Stimulated activated CD4-positive, alpha-beta T cell treated with anti-CD3 and anti-CD28 coated beads, Interleukin-1b, Interleukin-23, amount 100 ng/mL, for 4 hours (primary cell): ENCODE results near the gene MRPL49.

Experiments
- DNase-seq, 2 donors: peaks; one replicate each; pipeline ENCODE4 v3.0.0-alpha.2; 2020; ENCODE audit warnings: low read depth in 2 of 2

Gene MRPL49

DNA sequence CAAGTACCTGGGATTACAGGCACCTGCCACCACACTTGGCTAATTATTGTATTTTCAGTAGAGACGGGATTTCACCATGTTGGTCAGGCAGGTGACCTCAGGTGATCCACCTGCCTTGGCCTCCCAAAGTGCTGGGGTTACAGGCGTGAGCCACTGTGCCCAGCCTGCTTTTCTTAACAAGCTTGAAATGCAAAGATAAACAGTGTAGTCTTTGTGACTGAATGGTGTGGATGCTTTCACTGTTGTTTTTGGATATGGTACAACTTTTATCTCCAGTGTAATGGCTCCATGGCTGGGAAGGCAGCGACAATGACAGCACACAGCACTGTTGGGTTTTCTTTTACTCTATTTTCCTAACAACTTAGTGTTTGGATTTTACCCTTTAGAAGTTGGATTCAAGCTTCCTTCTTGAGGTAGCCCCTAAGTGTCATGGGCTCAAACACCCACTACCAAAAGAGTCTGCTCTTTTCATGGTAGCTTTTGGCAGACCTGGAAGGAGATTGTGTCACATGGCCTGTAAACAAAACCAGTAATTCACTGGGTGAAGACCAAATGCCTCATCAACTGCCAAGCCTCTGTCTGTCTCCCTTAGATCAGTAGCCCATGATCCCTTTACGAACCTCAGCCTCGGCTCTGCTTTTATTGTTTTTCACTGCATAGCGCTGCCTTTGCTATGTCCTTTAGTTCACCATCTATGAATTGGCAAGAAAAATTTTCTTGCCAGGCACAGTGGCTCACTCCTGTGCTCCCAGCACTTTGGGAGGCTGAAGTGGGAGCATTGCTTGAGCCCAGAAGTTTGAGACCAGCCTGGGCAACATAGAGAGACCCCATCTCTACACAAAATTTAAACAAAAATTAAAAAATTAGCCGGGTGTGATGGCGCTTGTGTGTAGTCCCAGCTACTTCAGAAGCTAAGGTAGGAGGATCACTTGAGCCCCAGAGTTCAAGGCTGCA, 19.7 kb upstream of the MRPL49 start:
- DNase-seq = no peak

DNA sequence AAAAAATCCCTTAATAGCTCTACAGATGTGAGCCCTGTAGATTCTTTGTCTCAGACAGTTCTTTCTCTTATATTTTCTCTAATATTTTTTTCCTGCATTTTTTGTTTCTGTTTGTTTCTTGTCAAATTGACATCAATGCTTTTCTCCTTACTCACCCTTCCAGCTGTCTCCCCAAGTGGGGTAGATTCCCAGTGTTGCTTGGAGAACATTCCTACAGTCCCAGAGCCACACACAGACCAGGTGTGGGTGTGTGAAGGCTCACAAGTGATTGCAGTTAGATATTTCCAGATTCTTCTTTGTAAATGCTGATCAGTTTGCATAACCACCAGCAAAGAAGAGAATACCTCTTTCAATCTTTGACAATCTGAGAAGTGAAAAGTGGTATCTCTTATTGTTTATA, 18.6 kb upstream of the MRPL49 start:
- no peak for DNase-seq

DNA sequence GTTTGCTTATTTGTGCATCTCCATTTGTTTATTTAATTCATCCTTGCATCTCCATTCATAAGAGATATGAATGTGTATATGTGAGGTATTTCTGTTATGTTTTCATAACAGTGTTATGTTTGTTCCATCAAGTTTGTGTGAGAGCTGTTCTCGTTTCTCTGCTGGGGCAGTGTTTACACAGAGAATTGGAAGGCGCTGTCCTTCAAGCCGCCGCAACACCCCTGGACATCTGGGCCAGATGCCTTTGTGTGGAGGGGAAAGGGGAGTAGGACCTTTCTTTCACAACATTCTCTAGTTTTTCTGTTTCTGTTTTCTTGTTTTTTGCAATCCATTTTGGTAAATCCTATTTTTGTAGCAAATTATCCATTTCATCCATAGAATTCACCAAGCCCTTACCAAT, 17.5 kb upstream of the MRPL49 start:
- DNase-seq = no peak

DNA sequence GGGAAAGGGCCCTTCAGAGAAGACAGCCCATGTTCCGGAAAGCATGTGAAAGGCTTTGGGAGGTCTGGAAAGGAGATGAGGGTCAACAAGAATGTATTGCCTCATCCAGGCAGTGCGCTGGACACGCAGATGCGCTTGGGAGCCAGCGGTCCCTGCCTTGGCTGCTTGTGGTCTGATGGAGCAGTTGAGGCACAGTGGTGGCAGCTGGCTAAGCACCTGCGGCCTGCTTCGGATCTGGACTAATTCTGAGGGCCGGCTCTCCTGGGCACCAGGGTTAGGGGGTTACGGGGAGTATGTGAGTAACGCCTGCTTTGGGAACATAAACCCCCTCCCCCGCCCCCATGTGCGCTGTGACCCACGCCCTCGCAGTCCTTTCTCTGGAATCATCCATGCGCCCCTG, 15.0 kb upstream of the MRPL49 start:
- DNase-seq = no peak

DNA sequence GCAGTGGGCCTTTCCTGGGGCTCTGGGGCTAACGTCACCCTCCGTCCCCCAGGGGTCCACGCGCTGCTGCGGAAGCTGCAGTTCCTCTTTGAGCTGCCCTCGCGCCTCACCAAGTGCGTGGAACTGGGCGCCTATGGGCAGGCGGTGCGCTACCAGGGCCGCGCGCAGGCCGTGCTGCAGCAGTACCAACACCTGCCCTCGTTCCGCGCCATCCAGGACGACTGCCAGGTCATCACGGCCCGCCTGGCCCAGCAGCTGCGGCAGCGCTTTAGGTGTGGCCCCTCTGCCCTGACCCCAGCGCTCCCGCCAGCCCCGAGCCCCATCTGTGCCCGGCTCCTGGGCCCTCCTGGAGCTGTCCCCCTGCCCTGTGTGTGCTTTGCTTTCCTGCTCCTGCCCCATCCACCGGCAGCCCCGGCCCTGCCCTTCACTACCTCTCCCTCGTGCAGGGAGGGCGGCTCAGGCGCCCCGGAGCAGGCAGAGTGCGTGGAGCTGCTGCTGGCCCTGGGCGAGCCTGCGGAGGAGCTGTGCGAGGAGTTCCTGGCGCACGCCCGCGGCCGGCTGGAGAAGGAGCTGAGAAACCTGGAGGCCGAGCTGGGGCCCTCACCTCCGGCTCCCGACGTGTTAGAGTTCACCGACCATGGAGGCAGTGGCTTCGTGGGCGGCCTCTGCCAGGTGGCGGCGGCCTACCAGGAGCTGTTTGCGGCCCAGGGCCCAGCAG, 14.2 kb upstream of the MRPL49 start:
- DNase-seq = no peak

DNA sequence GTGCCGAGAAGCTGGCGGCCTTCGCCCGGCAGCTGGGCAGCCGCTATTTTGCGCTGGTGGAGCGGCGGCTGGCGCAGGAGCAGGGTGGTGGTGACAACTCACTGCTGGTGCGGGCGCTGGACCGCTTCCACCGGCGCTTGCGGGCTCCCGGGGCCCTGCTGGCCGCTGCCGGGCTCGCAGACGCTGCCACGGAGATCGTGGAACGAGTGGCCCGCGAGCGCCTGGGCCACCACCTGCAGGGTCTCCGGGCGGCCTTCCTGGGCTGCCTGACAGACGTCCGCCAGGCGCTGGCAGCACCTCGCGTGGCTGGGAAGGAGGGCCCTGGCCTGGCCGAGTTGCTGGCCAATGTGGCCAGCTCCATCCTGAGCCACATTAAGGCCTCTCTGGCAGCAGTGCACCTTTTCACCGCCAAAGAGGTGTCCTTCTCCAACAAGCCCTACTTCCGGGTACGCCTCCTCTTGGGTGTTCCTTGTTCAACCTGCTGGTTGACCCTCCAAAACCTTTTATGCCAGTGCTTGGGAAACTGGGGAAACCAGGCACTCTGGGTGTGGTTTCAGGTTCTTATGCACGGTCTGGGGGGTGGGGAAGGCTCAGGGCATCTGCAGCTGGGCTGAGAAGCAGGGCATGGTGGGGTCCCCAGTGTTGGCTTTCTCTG, 13.5 kb upstream of the MRPL49 start:
- no peak for DNase-seq

DNA sequence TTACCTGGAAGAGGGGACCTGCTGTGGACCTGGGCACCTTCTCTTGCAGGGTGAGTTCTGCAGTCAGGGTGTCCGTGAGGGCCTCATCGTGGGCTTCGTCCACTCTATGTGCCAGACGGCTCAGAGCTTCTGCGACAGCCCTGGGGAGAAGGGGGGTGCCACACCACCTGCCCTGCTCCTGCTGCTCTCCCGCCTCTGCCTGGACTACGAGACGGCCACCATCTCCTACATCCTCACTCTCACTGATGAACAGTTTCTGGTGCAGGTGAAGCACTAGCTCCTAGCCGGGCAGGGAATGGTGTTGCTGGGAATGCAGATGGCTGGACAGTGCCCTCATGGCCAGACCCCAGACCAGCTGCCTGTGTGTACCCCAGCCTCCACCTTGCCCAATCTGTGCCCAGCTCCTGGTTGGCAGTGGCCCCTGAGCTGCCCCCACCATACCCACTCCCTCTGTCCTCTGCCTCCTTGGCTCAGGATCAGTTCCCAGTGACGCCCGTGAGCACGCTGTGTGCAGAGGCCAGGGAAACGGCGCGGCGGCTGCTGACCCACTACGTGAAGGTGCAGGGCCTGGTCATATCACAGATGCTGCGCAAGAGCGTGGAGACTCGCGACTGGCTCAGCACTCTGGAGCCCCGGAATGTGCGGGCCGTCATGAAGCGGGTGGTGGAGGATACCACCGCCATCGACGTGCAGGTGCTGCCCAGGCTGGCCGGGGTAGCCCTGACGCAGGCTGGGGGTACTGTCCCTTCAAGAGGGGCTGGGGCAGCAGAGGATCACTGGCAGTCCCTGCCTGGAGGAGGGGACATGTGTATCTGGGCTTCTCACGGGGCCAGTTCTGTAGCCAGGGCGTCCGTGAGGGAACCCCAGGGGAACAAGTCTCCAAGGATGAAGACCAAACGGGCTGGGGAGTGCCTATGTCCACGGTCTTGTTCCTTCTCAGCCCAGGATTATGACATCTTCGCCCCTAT, 12.6 kb upstream of the MRPL49 start:
- DNase-seq = no peak

DNA sequence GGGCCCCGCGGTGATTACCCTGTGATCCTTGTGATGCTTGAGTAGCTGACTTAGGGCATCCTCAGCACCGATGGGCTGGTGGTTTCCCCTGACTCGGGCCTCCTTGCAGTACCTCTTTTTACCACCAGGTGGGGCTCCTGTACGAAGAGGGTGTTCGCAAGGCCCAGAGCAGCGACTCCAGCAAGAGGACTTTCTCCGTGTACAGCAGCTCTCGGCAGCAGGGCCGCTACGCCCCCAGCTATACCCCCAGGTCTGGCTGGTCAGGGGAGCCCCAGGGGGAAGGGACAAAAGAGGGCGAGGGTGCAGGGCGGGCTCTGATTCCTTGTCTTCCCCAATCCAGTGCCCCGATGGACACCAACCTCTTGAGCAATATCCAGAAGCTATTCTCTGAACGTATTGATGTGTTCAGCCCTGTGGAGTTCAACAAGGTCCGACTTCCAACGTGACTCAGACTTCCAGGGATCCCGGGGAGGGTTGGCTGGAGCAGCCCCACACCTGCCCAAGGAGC, 11.7 kb upstream of the MRPL49 start:
- peak; percentile 97 to 99 for DNase-seq

DNA sequence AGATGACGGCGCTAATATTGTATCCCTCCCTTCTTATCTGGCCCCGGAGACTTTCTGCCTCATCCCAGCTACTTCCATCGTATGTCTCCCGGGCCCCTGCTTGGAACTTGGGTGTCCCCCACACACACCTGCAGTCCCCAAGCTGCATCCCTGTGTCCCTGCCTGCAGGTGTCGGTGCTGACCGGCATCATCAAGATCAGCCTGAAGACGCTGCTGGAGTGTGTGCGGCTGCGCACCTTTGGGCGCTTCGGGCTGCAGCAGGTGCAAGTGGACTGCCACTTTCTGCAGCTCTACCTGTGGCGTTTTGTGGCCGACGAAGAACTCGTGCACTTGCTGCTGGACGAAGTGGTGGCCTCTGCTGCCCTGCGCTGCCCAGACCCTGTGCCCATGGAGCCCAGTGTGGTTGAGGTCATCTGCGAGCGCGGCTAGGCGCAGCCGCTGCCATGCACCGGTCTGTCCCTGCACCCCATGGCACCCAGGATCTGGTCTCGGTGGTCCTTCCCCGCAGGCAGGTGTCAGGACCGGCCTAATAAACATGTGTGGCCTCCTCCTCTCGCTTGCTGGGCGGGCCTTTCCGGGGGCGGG, 10.9 kb upstream of the MRPL49 start:
- no peak for DNase-seq

DNA sequence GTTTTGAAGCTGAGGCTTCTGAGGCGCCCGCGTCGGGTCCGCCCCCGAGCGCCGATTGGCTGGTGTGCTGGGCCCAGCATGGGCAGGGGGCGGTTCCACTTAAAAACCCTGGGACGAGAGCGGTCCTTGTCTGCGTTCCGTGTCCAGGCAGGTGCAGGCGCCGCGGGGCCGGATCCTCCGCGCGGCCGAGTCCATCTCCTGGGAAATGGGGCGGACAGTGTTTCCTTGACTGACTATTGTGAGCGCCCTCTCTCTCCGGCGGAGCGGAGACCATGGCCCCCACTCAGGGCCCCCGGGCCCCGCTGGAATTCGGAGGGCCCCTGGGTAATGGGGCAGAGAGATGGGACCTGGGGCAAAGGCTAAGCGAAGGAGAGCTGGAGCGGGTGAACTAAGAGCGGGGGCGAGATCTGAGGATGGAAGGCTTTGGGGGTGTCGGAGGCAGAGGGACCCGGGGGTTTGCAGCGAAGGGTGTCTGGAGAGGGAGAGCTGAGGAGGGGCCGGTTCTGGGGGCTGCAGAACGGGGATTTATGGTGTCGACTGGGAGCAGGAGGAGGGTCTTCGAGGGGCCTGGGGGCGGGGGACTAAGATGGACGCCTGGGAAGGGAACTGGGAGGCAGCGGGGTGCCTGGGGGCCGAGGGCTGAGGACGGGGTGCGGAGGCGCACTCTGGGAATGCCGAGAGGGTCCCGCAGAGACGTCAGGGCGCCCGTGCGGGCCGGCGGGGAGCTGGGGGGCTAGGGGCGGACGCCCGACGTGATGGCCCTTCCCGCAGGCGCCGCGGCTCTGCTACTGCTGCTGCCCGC, 10.2 kb upstream of the MRPL49 start, which contains the start of gene TM7SF2:
TSS of gene TM7SF2 (plus strand) at position 129 of the 802 bp plus-strand sequence. CDS start at position 273, 144 bp downstream.
- peak; percentile 88 to 91 for DNase-seq

DNA sequence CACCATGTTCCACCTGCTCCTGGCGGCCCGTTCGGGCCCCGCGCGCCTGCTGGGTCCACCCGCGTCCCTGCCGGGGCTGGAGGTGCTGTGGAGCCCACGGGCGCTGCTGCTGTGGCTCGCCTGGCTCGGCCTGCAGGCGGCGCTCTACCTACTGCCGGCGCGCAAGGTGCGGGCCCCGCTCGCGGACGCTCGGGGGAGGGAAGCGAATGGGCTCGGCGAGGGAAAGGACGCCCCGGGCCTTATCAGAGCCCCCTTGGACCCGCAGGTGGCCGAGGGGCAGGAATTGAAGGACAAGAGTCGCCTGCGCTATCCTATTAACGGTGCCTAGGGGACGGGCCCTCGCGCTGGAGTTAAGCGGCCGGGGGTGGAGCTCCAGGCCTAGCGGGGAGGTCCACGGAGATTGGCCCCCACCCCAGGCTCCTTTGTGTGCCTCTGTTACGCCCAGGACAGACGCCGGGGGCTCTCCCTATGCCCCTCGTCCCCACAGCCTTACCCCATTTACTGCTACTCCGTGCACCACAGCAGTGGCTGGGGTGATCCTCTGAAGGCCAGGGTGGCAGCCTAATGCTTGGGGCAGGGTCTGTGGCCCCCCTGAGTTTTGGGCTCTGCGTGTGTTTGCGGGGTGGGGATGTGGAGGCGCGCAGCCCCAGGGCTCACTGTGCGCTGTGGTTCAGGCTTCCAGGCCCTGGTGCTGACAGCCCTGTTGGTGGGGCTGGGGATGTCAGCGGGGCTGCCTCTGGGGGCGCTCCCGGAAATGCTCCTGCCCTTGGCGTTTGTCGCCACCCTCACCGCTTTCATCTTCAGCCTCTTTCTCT, 9.4 kb upstream of the MRPL49 start:
- peak; percentile 62 to 67 for DNase-seq

DNA sequence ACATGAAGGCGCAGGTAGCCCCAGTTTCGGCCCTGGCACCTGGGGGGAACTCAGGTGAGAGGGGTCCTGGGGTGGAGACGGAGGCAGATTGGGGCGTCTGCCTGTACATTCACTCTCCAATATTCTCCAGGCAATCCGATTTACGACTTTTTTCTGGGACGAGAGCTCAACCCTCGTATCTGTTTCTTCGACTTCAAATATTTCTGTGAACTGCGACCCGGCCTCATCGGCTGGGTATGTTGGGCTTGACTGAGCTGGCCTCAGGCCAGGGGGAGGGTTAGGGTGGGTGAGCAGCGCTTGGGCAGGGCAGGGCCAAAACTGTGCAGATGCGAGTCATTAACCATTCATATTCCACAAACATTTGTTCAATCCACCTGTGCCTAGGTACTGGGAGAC, 8.8 kb upstream of the MRPL49 start:
- DNase-seq = no peak

DNA sequence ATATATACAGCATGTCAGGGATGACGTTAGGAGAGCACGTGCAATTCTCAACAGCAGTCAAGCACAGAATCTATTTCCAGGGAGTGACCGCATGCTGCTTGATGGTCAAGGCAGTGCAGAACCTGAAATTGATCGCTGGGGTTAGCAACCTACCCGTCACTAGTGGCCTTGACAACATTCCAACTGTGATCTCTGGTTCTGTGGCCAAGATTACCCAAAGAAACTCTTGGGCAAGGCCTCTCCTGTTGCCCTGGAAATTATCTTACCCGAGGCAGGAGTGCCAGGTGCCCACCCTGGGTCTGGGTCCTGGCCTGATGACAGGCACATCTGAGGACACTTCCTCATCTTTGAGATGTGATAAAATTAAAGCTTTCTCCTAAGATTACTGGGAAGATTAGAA, 8.3 kb upstream of the MRPL49 start:
- no peak for DNase-seq

DNA sequence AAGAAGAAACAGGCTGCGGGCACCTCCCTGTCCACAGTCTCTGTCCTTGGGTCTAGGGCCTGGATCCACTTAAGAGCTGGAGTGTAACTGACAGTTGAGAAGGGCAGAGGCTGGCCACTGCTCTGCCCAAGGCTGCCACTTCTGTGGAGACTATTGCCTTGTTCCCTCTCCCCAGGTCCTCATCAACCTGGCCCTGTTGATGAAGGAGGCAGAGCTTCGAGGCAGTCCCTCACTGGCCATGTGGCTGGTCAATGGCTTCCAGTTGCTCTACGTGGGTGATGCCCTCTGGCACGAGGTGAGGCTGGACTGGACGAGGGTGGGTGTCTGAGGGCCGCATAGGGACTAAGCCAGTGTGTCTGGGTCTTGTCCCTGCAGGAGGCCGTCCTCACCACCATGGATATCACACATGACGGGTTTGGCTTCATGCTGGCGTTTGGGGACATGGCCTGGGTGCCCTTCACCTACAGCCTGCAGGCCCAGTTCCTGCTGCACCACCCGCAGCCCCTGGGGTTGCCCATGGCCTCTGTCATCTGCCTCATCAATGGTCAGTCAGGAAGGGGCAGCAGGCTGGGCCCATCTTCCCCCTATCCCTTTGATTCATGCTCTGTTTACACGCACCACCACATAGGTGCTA, 7.5 kb upstream of the MRPL49 start:
- no peak for DNase-seq

DNA sequence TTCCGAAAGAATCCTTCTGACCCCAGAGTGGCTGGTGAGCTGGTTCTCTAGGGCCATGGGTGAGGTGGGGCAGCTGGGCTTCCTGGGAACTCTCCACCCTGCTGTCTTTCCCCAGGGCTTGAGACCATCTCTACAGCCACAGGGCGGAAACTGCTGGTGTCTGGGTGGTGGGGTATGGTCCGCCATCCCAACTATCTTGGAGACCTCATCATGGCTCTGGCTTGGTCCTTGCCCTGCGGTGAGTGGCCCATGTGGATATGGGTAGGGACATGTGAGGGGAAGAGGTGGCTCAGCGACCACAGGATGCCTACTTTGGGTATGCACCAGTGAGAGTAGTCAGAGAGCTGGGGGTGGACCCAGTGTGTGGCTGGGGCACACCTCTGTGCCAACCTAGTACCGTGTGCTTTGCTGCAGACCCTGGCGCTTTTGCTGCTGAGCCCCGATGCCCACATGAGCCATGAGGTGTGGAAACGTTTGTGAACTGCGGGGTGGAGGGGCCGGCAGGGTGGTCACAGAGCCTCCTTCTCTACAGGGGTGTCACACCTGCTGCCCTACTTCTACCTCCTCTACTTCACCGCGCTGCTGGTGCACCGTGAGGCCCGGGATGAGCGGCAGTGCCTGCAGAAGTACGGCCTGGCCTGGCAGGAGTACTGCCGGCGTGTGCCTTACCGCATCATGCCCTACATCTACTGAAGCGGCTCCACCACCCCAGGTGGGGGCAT, 6.6 kb upstream of the MRPL49 start:
- DNase-seq = no peak

DNA sequence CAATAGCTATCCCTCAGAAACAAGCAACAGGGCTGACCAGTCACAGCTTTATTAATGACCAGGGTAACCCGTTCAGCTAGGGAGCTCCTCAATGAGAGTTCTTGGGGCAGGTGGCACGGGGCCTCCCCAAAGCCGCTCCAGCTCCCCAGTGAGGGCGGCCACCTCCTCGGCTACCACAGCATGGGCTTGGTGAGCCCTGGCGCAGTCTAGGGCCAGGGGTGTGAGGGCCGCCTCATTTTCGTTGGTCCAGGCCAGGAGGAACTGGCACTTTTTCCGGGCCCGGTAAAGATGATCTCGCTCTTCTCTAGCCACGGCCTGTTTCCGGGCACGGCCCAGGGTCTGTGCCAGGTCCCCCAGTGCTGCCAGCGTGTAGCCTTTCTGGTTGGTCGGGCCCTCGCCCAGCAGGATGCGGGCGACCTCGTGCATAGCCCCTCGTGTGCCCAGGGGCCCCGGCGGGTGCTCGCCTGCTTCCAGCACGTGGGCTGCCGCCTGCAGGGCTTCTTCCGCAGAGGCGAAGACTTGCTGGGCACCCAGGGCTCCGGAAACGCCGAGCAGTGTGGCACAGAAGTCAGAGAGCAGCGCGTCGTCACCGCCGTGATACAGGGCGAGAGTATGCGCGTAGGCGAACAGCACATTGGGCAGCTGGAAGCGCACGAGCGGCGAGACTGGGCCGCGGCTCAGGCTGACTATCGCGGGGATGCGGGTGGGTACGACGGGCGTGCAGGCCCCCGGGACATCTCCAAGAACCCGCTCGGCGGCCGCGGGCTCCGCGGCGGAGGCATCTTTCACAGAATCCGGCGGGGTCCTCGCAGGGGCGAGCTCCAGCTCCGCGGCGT, 5.5 kb upstream of the MRPL49 start:
- peak; percentile 52 to 54 for DNase-seq
